Vagina (tissue), 2 donors: ENCODE data around the gene ZBTB25. TPM values are rescaled to one million over a fixed set of nuclear protein-coding genes. Genes with fewer than 3 reads are reported as not detected.

Experiments used
- DNase-seq, 2 donors: peaks; one replicate each; pipeline ENCODE4 v3.0.0-alpha.2; 2017; ENCODE audit errors: extremely low spot score in 2 of 2
- H3K27ac ChIP-seq: fragments of 200-600 bp; sonication (generic); one replicate; pipeline ENCODE4 v1.5.1; 2019
- H3K27me3 ChIP-seq: fragments of 200-600 bp; sonication (generic); one replicate; pipeline ENCODE4 v1.5.1; 2019
- H3K36me3 ChIP-seq, 2 donors: fragments of 200-600 bp; sonication (generic); one replicate each; pipeline ENCODE4 v1.5.1; 2017 to 2019
- H3K4me1 ChIP-seq: fragments of 200-600 bp; sonication (generic); one replicate; pipeline ENCODE4 v1.5.1; 2019
- H3K4me3 ChIP-seq, 2 donors: fragments of 200-600 bp; sonication (generic); 1 replicate in 1 of 2; 2 replicates in 1 of 2; pipeline ENCODE4 v1.5.1; 2016 to 2019
- H3K9me3 ChIP-seq: fragments of 200-600 bp; sonication (generic); one replicate; pipeline ENCODE4 v1.5.1; 2019
- CTCF ChIP-seq, 3 experiments: fragments of 450-650 bp in 2 of 3; fragments of 200-600 bp in 1 of 3; sonication (generic) in 1 of 3; IDR thresholded peaks; one replicate each; pipeline ENCODE4 v1.5.1; 2017 to 2019; ENCODE audit warnings: antibody characterized with exemption in 3 of 3, mild to moderate bottlenecking in 2 of 3, moderate library complexity in 2 of 3
- POLR2A ChIP-seq, 2 donors: fragments of 450-650 bp; IDR thresholded peaks; one replicate each; pipeline ENCODE4 v1.6.1; 2017; ENCODE audit warnings: antibody characterized with exemption in 2 of 2, mild to moderate bottlenecking in 2 of 2, moderate library complexity in 2 of 2
- POLR2AphosphoS5 ChIP-seq, 2 donors: sonication (generic); formaldehyde crosslinking; IDR thresholded peaks; one replicate each; pipeline ENCODE4 v1.9.0; 2017; ENCODE audit warnings: antibody characterized with exemption in 2 of 2, mild to moderate bottlenecking in 2 of 2, low read depth in 1 of 2; ENCODE audit not compliant: insufficient read depth in 1 of 2
- intact Hi-C: fragments of 100-400 bp; cut with DNase I; formaldehyde crosslinking; loops from one replicate; pipeline ENCODE4 v1.15.1; 2023
- total RNA-seq: library from RNA; depleted of rRNA; stranded (reverse); fragments of >200 nt; gene quantifications from one replicate; pipeline ENCODE4 v1.2.3, GENCODE V29; 2016

ZBTB25 gene
- total RNA-seq, 1 donor from 2014 or later: 11.3 TPM

DNA sequence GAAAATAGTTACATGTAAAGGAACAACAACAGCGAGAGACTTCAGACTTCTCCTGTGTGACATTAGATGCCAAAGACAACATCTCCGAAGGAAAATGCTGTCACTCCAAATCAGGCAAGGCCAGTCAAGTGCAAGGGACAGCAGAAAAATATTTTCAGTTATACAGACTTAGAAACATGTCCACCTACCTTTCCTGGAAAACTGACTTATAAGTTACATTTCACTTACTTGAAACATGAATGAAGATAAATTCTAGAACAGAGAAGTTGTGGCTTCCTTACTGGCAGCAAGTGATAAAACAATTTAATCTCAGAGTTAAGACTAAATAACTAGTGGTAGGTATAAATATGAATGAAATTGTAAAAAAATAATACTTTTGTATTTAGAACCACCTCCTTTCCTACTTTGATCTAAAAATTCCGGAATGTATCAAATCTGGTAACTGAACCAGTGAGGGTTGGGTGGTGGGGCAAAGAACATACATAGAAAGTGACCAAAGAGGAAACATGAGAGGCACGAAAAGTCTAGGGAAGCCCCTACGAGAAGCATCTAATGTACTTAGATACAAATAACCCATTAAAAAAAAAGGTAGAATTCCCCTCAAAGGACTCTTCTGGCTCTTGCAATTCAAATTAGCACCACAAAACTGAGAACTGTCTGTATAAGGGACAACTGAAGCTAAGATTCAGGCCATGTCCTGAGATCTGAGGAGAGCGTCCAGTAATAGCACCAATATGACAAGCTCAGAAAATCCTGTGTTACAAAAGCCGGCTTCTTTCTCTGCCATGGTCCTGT is 94.3 kb downstream of the ZBTB25 start:
- no peaks in the 10 kb centered on the region for H3K9me3 ChIP-seq
- TF ChIP-seq POLR2AphosphoS5 (IDR thresholded peaks at IDR 0.05; ENCODE audit: insufficient read depth in 1 of 2, low read depth in 1 of 2) (no peak), CTCF (IDR thresholded peaks at IDR 0.05) (no peak), POLR2A (IDR thresholded peaks at IDR 0.05) (no peak)
- intact Hi-C loops: no loop called here
- no peak overlapping the region for H3K27ac ChIP-seq
- DNase-seq: no peak
- peaks cover 0 to 3% of the 10 kb centered on the region in 2 donors for H3K36me3 ChIP-seq
- H3K4me3 ChIP-seq: no peak overlapping the region
- no peaks in the 10 kb centered on the region for H3K27me3 ChIP-seq
- no peaks in the 10 kb centered on the region for H3K4me1 ChIP-seq

DNA sequence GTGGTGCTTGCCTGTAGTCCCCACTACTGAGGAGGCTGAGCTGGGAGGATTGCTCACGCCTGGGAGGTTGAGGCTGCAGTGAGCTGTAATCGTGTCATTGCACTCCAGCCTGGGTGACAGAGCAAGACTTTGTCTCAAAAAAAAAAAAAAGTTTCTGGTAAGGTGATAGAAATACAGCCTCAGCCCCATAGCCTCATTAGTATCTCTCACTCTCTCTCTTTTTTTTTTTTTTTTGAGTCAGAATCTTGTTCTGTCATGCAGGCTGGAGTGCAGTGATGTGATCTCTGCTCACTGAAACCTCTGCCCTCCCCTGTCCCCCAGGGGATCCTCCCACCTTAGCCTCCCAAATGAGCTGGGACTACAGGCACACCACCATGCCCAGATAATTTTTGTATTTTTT is 96.3 kb downstream of the ZBTB25 start:
- no peaks in the 10 kb centered on the region for H3K4me1 ChIP-seq
- TF ChIP-seq POLR2AphosphoS5 (IDR thresholded peaks at IDR 0.05; ENCODE audit: insufficient read depth in 1 of 2, low read depth in 1 of 2): no peak
- TF ChIP-seq CTCF (IDR thresholded peaks at IDR 0.05): no peak
- TF ChIP-seq POLR2A (IDR thresholded peaks at IDR 0.05): no peak
- intact Hi-C loops: no loop called here
- no peaks in the 10 kb centered on the region for H3K36me3 ChIP-seq
- no peaks in the 10 kb centered on the region for H3K27me3 ChIP-seq
- no peaks in the 10 kb centered on the region for H3K9me3 ChIP-seq
- no peak overlapping the region for H3K27ac ChIP-seq
- no peak for DNase-seq
- H3K4me3 ChIP-seq: no peak overlapping the region

DNA sequence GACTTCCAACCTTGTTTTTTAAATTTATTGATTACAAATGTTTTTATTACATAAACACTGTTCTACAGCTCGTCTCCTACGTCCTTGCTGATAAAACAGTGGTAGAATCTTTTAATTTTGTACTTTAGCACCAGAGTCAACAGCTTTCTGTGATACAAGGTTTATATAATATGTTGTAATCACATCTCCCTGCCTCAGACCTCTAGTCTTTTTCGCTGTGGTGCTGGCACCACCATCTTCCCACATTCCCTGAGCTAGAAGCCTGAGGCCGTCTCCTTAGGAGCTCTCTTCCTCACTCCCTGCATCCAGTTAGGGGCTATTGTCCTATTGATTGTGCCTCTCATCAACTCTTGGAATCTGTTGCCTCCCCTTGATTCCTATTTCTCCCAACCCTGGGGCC is 98.3 kb downstream of the ZBTB25 start:
- Histone ChIP-seq H3K4me3 (no peak overlapping the region), H3K27me3 (no peaks in the 10 kb centered on the region), H3K9me3 (no peaks in the 10 kb centered on the region), H3K27ac (no peak overlapping the region), H3K4me1 (no peaks in the 10 kb centered on the region), H3K36me3 (no peaks in the 10 kb centered on the region)
- intact Hi-C loops: no loop called here
- DNase-seq: no peak
- no peak for TF ChIP-seq POLR2AphosphoS5 (IDR thresholded peaks at IDR 0.05; ENCODE audit: insufficient read depth in 1 of 2, low read depth in 1 of 2)
- TF ChIP-seq CTCF (IDR thresholded peaks at IDR 0.05): no peak
- no peak for TF ChIP-seq POLR2A (IDR thresholded peaks at IDR 0.05)

- no peak overlapping the region for H3K27ac ChIP-seq
- H3K9me3 ChIP-seq: no peaks in the 10 kb centered on the region
- H3K4me1 ChIP-seq: no peaks in the 10 kb centered on the region
- no peaks in the 10 kb centered on the region for H3K27me3 ChIP-seq
- no peak for DNase-seq
- intact Hi-C loops: no loop called here
- no peak overlapping the region for H3K4me3 ChIP-seq
- no peaks in the 10 kb centered on the region for H3K36me3 ChIP-seq
- TF ChIP-seq CTCF (IDR thresholded peaks at IDR 0.05) (no peak), POLR2A (IDR thresholded peaks at IDR 0.05) (no peak), POLR2AphosphoS5 (IDR thresholded peaks at IDR 0.05; ENCODE audit: insufficient read depth in 1 of 2, low read depth in 1 of 2) (no peak)
These were observed 101.7 kb downstream of the ZBTB25 start for GRCh38 chr14:64401949-64402348.

GRCh38 chr14:64400829-64401459 is 102.7 kb downstream of the ZBTB25 start:
- Histone ChIP-seq H3K27me3 (no peaks in the 10 kb centered on the region), H3K36me3 (no peaks in the 10 kb centered on the region), H3K9me3 (no peaks in the 10 kb centered on the region), H3K27ac (no peak overlapping the region), H3K4me1 (no peaks in the 10 kb centered on the region), H3K4me3 (no peak overlapping the region)
- TF ChIP-seq POLR2A (IDR thresholded peaks at IDR 0.05): no peak
- no peak for TF ChIP-seq CTCF (IDR thresholded peaks at IDR 0.05)
- no peak for TF ChIP-seq POLR2AphosphoS5 (IDR thresholded peaks at IDR 0.05; ENCODE audit: insufficient read depth in 1 of 2, low read depth in 1 of 2)
- DNase-seq: no peak
- intact Hi-C loops: no loop called here
